GM21528 (cell line): Measurements from ENCODE around the gene UGGT2.
"Not testable (repeated sequence)": the region's sequence is repeated elsewhere in the genome, so short reads cannot be mapped to it uniquely, and the experiment has no call there.

Experiments
- ATAC-seq: cut with Tn5 transposase; IDR thresholded peaks from one replicate; pipeline ENCODE4 v1.9.1; 2021; ENCODE audit warnings: mild to moderate bottlenecking, moderate library complexity; ENCODE audit not compliant: unreplicated experiment, low FRiP score

UGGT2 gene

DNA sequence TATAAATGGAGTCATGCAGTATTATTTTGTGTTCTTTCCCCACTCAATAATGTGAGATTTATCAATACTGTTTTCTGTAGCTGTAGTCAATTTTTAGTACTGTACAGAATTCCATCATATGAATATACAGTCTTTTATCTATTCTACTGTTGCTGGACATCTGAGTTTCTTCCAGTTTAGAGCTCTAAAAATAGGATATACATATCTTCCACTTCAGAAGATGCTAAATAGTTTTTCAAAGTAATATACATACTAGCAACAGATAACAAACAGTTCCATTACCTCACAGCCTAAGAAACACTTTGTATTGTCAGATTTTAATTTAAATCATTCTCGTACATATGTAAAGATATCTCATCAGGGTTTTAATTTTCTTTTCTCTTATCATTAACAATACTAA, 149.6 kb downstream of the UGGT2 start:
- ATAC-seq: no peak

DNA sequence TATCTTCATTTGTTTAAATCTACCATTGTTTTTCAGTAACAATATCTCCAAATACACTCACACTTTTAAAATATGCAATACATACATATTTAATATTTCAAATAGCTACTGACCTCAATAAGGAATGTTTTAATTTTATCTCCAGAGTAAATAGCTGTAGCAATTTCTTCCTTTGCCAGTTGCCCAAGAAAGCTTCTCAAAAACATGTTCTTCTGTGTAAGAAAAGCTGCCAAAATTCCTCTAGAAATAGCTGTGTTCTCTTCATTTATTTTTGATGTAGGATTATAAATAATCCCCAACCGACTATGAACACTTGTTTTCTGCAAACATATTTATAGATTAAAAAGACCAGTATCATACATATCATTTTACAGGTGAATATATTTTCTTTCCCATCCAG, 150.5 kb downstream of the UGGT2 start:
- no peak for ATAC-seq

DNA sequence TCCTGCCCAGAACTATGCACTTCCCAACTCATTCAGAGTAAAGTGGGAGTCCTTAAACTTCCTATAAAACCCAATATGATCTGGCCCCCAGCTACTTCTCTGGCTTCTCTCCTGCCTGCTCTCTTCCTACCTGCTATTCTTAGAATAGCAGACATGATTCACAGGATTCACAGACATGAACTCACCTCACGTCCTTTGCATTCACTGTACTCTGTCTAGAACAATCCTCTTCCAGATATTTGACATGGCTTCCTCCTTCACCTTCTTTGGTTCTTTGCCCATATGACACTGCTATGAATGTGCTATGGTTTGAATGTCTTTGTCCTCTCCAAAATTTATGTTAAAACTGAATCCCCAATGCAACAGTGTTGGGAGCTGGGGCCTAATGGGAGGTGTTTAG, 154.9 kb downstream of the UGGT2 start:
- no peak for ATAC-seq

DNA sequence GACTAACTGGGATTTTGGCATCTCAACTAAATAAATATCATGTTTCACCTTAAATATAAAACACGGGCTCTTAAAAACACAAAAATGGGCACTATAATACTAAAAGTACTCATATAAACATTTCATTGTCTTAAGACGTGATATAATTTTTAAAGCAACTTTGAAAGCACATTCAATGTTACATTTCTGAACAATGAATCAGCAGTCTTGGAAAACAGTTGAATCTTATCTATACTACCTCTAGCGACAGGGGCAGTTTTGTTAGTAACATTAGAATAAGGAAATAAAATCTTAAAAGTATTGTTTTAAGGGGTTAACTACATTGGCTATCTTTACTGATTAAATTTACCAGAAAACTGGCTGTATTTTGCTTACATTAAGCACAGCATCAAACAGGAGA, 156.9 kb downstream of the UGGT2 start:
- no peak for ATAC-seq

DNA sequence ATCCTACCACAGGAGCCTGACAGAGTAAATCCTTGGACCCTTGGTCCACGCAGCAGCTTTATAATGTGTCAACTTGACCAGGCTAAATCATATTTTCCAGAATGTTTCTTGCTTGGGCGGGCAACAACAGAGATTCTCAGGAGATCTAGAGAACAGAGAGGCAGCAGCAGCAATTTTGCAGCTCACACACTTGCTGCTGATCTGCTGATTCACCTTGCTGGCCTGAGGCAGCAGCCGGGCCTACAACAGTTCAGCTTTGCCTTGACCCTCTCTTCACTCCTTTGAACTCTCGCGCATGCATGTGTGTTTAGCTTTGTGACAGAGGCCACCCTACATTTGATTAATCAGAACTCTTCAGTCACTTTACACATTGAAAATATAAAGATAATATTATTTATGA, 159.3 kb downstream of the UGGT2 start:
- ATAC-seq: no peak

DNA sequence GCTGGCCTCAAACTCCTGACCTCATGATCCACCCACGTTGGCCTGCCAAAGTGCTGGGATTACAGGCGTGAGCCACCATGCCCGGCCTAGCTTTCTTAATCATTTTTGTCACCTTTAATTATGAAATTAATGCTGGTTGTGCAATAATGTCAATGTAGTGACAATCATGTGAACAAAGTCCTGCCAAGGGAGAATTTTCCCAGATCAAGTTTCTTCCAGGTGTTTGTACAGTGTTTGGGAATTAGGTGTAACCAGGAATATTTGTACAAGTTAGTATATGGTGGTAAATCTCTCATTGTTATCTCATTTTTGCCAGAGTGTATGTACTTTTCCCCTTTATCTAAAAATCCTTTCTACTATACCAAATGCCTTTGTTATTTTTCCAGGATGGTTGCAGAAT, 171.1 kb downstream of the UGGT2 start:
- no peak for ATAC-seq

DNA sequence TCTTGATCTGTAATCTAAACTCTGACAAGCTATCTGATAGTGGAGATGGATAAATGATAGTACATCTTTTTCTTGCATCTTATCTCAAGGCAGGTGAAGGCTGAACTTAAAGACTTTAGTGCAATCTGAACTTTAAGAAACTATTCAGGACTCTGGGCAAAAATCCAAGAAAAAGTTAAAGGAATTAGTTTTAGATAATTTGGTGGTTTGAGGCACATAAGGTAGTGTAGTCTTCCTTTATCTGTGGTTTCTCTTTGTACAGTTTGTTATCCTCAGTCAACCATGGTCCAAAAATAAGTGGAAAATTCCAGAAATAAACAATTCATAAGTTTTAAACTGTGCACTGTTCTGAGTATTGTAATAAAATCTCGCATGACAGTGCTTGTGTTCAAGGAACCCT, 172.9 kb downstream of the UGGT2 start:
- no peak for ATAC-seq

DNA sequence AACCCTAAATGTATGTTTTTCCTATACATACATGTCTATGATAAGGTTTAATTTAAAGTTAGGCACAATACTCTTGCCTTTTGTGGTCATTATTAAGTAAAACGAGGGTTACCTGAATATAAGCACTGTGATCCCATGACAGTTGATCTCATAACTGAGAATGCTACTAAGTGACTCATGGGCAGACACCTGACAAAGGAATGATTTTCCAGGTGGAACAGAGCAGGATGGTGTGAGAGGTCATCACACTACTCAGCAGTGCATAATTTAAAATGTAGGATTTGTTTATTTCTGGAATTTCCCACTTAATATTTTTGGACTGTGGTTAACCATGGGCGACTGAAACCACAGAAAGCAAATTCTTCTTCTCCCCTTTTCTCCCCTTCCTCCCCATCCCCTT, 178.9 kb downstream of the UGGT2 start:
- ATAC-seq: no peak

DNA sequence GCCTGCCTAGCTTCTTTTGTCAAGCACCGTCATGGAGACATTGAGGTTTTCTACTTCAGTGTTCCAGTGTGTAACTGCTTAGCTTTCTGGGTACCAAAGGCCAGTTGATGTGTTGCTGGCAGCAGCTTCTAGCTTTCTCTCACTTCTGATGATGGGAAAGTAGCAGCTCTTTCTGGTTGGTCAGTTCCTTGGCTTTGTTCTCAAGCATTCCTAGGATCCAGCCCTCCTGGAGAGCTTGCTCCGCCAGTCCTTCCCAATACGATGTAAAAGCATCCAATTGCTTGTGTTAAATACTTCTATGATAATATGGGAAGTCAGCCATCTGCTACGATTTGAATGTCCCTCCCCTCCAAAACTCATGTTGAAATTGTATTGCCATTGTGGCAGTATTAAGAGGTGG, 182.8 kb downstream of the UGGT2 start:
- ATAC-seq: no peak

DNA sequence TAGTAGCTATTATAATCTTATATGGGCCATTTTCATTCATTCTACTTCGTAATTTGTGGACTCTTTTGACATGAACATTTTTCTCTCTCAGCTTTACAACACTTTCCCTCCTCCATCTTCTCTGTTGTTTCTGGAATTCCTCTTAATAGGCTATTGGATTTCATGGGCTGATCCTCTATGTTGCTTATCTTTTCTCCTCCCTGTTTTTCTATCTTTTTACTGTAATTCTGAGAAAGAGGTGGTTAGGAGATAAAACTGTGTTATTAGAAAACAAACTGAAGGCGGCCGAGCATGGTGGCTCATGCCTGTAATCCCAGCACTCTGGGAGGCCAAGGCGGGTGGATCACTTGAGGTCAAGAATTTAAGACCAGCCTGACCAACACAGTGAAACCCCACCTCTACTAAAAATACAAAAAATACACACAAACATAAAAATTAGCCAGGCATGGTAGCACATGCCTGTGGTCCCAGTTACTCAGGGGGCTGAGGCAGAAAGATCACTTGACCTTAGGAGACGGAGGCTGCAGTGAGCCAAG, 188.1 kb downstream of the UGGT2 start:
- no peak for ATAC-seq

DNA sequence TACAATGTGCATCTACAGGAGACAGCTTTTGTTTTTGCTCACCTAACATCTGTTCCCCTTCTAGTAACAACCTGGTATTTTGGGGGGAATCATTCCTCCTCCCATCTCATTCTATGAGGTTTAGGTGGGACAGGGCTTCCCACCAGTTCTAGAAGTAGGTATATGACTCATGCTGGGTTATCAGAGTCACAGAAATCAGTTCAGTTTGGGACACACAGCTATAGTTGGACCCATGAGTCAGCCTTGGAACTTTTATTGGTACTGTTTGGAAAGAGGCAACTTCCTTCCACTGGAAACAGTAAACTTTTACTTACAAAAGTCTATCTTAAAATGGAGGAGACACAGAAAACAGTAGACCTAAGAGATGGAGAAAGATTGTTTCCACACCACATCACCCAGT, 190.8 kb downstream of the UGGT2 start:
- ATAC-seq: no peak

DNA sequence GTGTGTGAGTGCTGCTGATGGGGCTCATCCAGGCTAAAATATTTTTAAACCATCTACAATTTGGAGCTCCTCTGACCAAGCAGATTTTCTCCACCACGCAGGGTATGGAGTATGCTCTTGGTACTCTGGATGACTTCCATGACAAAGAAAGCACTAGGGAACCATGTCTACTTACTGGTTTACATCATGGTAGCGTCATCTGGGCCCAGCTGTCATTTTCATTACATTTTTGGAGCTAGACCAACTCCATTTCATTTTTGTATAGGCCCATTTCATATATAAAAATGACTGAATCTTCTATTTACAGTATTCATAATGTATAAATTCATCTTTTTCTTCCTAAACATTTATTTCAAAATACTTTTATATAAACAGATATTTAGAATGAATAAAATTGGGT, 191.9 kb downstream of the UGGT2 start:
- no peak for ATAC-seq

DNA sequence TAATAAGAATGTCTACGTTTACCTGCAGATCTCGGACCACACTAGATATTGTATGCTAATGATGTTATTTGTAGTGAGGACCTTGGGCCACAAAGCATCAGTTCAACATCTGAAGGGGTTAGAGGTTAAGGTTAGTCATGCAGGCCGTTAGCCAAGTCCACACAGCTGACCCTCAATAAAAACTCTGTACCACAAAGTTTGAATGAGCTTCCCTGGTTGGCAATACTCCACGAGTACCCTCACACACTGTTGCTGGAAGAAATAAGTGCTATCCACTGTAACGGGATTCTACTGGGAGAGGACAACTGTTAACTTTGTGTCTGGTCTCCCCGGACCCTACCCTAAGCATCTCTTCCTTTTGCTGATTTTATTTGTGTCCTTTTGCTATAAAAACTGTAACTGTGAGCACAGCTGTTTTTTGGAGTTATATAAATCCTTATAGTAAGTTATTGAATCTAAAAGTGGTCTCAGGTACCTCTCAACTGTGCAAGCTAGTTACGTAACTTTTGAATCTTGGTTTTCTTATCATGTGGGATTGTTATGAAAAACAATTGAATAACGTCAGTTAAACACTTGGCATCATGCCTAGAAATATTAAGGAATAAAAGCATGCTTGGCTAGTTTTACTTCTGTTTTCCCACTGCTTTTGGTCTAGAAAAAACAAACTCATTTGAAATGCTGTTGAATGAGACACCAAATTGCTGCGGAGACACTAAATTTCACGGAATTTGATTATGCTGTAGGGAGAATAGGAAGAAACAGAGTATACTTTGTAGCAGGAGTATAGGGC, 194.7 kb downstream of the UGGT2 start:
- ATAC-seq: no peak

DNA sequence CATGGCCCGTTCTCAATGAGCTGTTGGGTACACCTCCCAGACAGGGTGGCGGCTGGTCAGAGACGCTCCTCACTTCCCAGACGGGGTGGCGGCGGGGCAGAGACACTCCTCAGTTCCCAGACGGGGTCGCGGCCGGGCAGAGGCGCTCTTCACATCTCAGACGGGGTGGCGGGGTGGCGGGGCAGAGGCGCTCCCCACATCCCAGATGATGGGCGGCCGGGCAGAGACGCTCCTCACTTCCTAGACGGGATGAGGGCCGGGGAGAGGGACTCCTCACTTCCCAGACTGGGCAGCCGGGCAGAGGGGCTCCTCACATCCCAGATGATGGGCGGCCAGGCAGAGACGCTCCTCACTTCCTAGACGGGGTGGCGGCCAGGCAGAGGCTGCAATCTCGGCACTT, 207.5 kb downstream of the UGGT2 start:
- not testable (repeated sequence) for ATAC-seq

DNA sequence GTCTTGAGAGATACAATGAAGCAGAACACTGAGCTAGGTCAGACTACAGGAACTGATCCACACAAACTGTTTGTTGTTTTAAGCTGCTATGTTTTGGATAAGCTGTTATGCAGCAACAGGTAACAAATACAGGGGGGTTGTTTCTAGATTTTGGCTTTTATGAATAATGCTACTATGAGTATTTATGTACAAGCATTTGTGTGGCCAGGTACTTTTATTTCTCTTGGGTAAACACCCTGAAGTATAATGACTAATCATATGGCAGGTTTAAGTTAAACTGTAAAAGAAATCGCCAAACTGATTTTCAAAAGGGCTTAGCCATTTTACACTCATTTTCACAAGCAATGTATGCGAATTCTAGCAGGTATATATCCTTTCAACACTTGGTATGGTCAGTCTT, 210.3 kb downstream of the UGGT2 start:
- no peak for ATAC-seq

DNA sequence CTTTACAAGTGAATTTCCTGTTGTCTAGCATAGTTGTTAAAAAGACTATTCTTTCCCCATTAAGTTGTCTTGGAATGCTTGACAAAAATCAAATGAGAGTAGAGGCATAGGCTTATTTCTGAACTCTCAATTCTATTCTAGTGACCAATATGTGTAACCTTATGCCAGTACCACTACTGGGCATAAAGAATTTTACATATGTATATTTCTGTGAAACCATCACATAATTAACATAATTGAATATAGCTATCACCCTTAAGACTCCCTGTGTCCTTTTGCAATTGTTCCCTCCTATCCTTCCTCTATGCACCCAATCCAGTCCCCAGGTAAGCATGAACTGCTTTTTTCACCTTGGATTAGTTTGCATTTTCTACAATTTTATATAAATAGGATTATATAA, 211.3 kb downstream of the UGGT2 start:
- ATAC-seq: no peak

DNA sequence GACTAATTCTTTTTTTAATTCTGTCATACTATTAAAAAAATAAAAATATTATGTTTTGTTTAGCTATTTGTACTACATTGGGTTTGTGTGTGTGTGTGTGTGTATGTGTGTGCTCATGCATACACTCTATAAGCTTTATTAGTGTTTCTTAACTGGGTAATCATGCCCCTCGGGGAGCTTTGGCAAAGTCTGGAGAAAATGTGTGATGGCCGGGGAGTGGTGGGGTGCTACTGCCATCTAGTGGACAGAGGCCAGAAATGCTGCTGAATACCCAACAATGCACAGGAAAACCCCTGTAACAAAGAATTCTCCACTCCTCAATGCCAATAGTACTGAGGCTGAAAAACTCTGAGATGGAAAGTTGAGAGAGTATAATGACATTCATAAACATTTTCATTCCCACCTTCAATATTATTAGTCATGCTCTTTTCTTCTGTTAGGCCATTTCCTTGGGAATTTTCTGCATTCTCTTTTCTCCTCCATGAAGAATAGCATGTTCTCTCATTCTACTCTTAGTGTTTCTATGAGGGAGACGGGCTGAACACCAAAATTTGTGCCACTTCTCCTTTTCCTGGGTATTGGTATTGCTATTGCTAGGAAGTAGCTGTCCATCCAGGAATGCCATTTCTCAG, 219.0 kb downstream of the UGGT2 start:
- ATAC-seq: peak; percentile 87

DNA sequence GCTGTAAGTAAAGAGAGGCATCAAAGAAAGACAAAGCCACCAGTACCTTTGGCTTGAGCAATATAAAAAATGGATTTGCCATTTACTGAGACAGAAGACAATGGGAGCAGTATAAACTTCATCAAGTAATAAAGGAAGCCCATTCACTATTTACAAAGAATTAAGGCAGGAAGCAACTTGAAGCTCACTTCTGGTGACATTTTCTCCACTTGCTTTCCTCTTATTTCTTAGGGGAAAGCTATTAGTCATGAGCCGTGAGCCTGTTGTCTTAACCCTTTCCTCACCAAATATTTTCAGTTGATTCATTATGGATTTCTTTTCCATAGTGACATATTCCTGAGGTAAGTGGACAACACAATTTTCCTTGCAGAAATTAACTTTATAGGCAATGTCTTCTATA, 219.5 kb downstream of the UGGT2 start:
- ATAC-seq: no peak

DNA sequence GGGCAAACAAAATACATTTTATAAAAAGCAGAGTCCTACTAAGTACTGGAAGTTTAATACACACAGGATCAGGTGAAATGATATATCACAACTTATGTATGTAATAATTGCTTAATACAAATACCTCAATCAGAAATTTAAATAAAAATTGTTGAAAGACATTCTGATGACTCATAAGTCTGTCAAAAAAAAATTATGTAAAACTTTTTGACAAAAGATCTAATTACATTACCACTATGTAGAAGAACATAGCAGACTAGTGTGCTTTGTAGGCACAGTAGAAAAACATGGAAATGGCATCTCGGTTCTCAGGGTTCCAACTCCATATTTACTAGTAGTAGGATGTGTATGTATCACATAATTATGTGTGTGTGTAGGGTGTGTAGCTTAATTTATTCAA, 220.1 kb downstream of the UGGT2 start:
- no peak for ATAC-seq

DNA sequence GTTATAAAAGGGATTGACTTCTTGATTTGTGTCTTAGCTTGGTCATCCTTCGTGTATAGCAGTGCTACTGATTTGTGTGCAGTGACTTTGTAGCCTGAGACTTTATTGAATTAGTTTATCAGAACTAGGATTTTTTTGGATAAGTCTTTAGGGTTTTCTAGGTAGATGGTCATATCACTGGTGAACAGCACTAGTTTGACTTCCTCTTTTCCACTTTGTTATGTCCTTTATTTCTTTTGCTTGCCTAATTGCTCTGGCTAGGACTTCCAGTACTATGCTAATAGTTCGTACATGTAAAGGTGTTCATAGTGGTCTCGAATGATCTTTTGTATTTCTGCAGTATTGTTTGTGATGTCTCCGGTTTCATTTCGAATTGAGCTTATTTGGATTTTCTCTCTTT, 230.9 kb downstream of the UGGT2 start:
- no peak for ATAC-seq

DNA sequence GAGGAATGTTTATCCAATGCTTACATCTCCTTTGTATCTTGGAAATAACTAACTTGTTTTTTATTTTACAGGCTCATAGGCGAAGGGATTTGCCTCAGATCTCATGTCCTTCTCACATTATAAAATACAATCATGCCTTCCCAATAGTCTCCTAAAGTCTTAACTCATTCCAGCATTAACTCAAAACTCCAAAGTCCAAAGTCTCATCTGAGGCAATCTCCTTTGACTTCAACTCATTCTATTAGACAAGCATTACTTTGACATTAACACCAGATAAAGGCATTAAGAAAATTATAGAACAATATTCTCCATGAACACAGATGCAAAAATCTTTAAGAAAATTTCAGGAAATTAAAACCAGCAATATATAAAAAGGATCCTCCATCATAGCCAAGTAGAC, 238.7 kb downstream of the UGGT2 start:
- ATAC-seq: no peak

DNA sequence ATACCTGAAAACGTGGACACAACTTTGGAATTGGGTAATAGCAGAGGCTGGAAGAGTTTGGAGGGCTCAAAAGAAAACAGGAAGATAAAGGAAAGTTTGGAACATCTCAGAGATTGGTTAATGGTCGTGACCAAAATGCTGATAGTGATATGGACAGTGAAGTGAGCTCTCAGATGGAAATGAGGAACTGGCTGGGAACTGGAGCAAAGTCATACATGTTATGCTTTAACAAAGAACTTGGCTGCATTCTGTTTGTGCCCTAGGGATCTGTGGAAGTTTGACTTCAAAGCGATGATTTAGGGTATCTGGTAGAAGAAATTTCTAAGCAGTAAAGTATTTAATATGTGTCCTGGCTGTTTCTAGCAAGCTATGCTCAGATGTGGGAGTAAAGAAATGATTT, 240.1 kb downstream of the UGGT2 start:
- ATAC-seq: no peak
